H1 (cell line): ENCODE results near the gene LPAR2. TPM values are rescaled to one million over a fixed set of nuclear protein-coding genes. Genes with fewer than 3 reads are reported as not detected.

Experiments used
- CTCF ChIA-PET: fragments of 300-600 bp; sonication (Branson Sonifier 250); formaldehyde crosslinking; loops from one replicate; lab custom pipeline; 2021; ENCODE audit not compliant: partially characterized antibody; lab: Charles Lee
- POLR2A ChIA-PET: fragments of 300-600 bp; sonication (Branson Sonifier 250); formaldehyde crosslinking; loops from one replicate; lab custom pipeline; 2021; ENCODE audit warnings: inconsistent platforms; ENCODE audit not compliant: partially characterized antibody; lab: Charles Lee
- DNase-seq, 2 experiments: peaks; one replicate each; pipeline versions ENCODE4 v3.0.0 to v3.0.0-alpha.2; 2010 to 2022; ENCODE audit warnings: low spot score in 2 of 2, low read depth in 1 of 2, mixed read lengths in 1 of 2
- FAIRE-seq: peaks from 2 replicates; lab custom pipeline; 2011; peaks lifted over from hg19 to GRCh38; lab: Jason Lieb, UNC
- H2AFZ ChIP-seq: 2 replicates; pipeline ENCODE4 v1.8.1; 2012; ENCODE audit warnings: low read length, inconsistent platforms
- H2AK5ac ChIP-seq: 2 replicates; pipeline ENCODE4 v1.6.1; 2013; ENCODE audit warnings: low read depth, low read length
- H2BK120ac ChIP-seq: replicated peaks from 2 replicates; pipeline ENCODE3; 2013; ENCODE audit warnings: low read depth, low read length, inconsistent platforms
- H2BK12ac ChIP-seq: 2 replicates; pipeline ENCODE4 v1.6.1; 2013; ENCODE audit warnings: low read depth, low read length
- H2BK15ac ChIP-seq: 2 replicates; pipeline ENCODE4 v1.6.1; 2013; ENCODE audit warnings: low read length
- H2BK20ac ChIP-seq: 2 replicates; pipeline ENCODE4 v1.6.1; 2013; ENCODE audit warnings: low read length
- H2BK5ac ChIP-seq: 2 replicates; pipeline ENCODE4 v1.6.1; 2013; ENCODE audit warnings: low read depth, low read length
- H3K14ac ChIP-seq: 2 replicates; pipeline ENCODE4 v1.6.1; 2013; ENCODE audit warnings: inconsistent platforms; ENCODE audit not compliant: insufficient read length
- H3K18ac ChIP-seq: 2 replicates; pipeline ENCODE4 v1.6.1; 2013; ENCODE audit warnings: low read length; ENCODE audit errors: extremely low read depth
- H3K23ac ChIP-seq: 2 replicates; pipeline ENCODE4 v1.6.1; 2013; ENCODE audit warnings: inconsistent platforms; ENCODE audit not compliant: insufficient read length
- H3K23me2 ChIP-seq: 2 replicates; pipeline ENCODE4 v1.6.1; 2013; ENCODE audit warnings: low read depth, low read length
- H3K27ac ChIP-seq: 2 replicates; pipeline ENCODE4 v1.6.1; 2011; ENCODE audit warnings: low read depth, low read length, inconsistent platforms
- H3K27me3 ChIP-seq, 4 experiments: replicated peaks in 1 of 4; 1 replicate in 1 of 4; 2 replicates in 3 of 4; pipeline versions ENCODE4 v1.6.1 to v1.8.1; 2011 to 2013; ENCODE audit warnings: low read length in 3 of 4, mild to moderate bottlenecking in 3 of 4, inconsistent platforms in 2 of 4, mixed read lengths in 2 of 4, moderate library complexity in 1 of 4; ENCODE audit not compliant: control insufficient read depth in 3 of 4, insufficient read depth in 3 of 4; ENCODE audit errors: extremely low read depth in 1 of 4
- H3K36me3 ChIP-seq, 4 experiments: 2 replicates each; pipeline versions ENCODE4 v1.6.1 to v1.8.1; 2011 to 2013; ENCODE audit warnings: mild to moderate bottlenecking in 4 of 4, low read length in 3 of 4, moderate library complexity in 2 of 4, control low read depth in 1 of 4, inconsistent platforms in 1 of 4; ENCODE audit not compliant: insufficient read depth in 4 of 4, control insufficient read depth in 2 of 4
- H3K4ac ChIP-seq: replicated peaks from 2 replicates; pipeline ENCODE3; 2013; ENCODE audit warnings: low read length, low read depth, mixed read lengths, inconsistent platforms; ENCODE audit not compliant: insufficient read length
- H3K4me1 ChIP-seq, 4 experiments: replicated peaks in 1 of 4; 1 replicate in 1 of 4; 2 replicates in 3 of 4; pipeline versions ENCODE4 v1.6.1 to v1.8.1; 2011 to 2013; ENCODE audit warnings: low read length in 3 of 4, inconsistent platforms in 2 of 4, mixed read lengths in 1 of 4; ENCODE audit not compliant: insufficient read depth in 4 of 4, control insufficient read depth in 3 of 4
- H3K4me2 ChIP-seq, 2 experiments: 2 replicates each; pipeline versions ENCODE4 v1.6.1 to v1.8.1; 2011 to 2013; ENCODE audit warnings: low read depth in 2 of 2, low read length in 2 of 2, control low read depth in 1 of 2, inconsistent platforms in 1 of 2, mild to moderate bottlenecking in 1 of 2; ENCODE audit not compliant: insufficient read depth in 1 of 2
- H3K4me3 ChIP-seq, 4 experiments: fragments of 200-600, 300-600 bp in 1 of 4; sonication (generic), shearing (Covaris generic), sonication (Bioruptor Twin) in 1 of 4; 2 replicates each; pipeline versions ENCODE4 v1.5.1 to v1.8.1; 2011 to 2016; ENCODE audit warnings: low read length in 4 of 4, low read depth in 3 of 4, control low read depth in 2 of 4, inconsistent platforms in 2 of 4, mild to moderate bottlenecking in 2 of 4, mixed read lengths in 1 of 4, moderate library complexity in 1 of 4; ENCODE audit not compliant: insufficient read depth in 2 of 4; ENCODE audit errors: extremely low read depth in 1 of 4
- H3K56ac ChIP-seq: replicated peaks from 2 replicates; pipeline ENCODE3; 2013; ENCODE audit warnings: low read depth, mild to moderate bottlenecking, mixed read lengths, low read length, inconsistent platforms; ENCODE audit not compliant: insufficient read length
- H3K79me1 ChIP-seq: 2 replicates; pipeline ENCODE4 v1.6.1; 2013; ENCODE audit warnings: low read depth, low read length, control low read depth
- H3K79me2 ChIP-seq, 2 experiments: 2 replicates each; pipeline versions ENCODE4 v1.6.1 to v1.8.1; 2012 to 2013; ENCODE audit warnings: low read length in 2 of 2, mild to moderate bottlenecking in 2 of 2, inconsistent platforms in 1 of 2; ENCODE audit not compliant: insufficient read depth in 2 of 2, control insufficient read depth in 1 of 2
- H3K9ac ChIP-seq, 4 experiments: replicated peaks in 1 of 4; 1 replicate in 1 of 4; 2 replicates in 3 of 4; pipeline versions ENCODE4 v1.6.1 to v1.8.1; 2011 to 2013; ENCODE audit warnings: low read depth in 3 of 4, low read length in 3 of 4, control low read depth in 2 of 4, mild to moderate bottlenecking in 2 of 4, moderate library complexity in 2 of 4, inconsistent platforms in 1 of 4; ENCODE audit errors: extremely low read depth in 1 of 4
- H3K9me3 ChIP-seq, 2 experiments: 2 replicates each; pipeline versions ENCODE4 v1.6.1 to v1.8.1; 2012 to 2013; ENCODE audit warnings: mild to moderate bottlenecking in 2 of 2, moderate library complexity in 2 of 2, control low read depth in 1 of 2, inconsistent platforms in 1 of 2, low read depth in 1 of 2, low read length in 1 of 2, mixed read lengths in 1 of 2; ENCODE audit not compliant: insufficient read depth in 2 of 2
- H4K20me1 ChIP-seq, 2 experiments: replicated peaks in 1 of 2; 2 replicates each; pipeline versions ENCODE3 to v1.8.1; 2011 to 2013; ENCODE audit warnings: inconsistent platforms in 2 of 2, low read length in 2 of 2, mild to moderate bottlenecking in 1 of 2; ENCODE audit not compliant: insufficient read depth in 2 of 2, control insufficient read depth in 1 of 2
- H4K5ac ChIP-seq: 2 replicates; pipeline ENCODE4 v1.6.1; 2013; ENCODE audit warnings: low read length, low read depth, mixed read lengths, inconsistent platforms; ENCODE audit not compliant: insufficient read length
- H4K8ac ChIP-seq: 2 replicates; pipeline ENCODE4 v1.8.0; 2013; ENCODE audit warnings: mild to moderate bottlenecking, moderate library complexity, low read length, inconsistent platforms; ENCODE audit not compliant: insufficient read depth; ENCODE audit errors: extremely low read depth
- H4K91ac ChIP-seq: replicated peaks from 2 replicates; pipeline ENCODE3; 2013; ENCODE audit warnings: low read length, mixed read lengths, inconsistent platforms; ENCODE audit not compliant: insufficient read length
- ATF3 ChIP-seq: IDR thresholded peaks from 2 replicates; pipeline ENCODE4 v1.6.1; 2011; ENCODE audit warnings: low read depth, mild to moderate bottlenecking, low read length; ENCODE audit not compliant: insufficient read depth
- BRCA1 ChIP-seq: IDR thresholded peaks from 2 replicates; pipeline ENCODE4 v1.6.1; 2012; ENCODE audit warnings: low read depth, low read length, improper control_type of control experiment
- CEBPB ChIP-seq: IDR thresholded peaks from 2 replicates; pipeline ENCODE4 v1.6.1; 2012; ENCODE audit warnings: low read depth, low read length
- CTBP2 ChIP-seq: IDR thresholded peaks from 2 replicates; pipeline ENCODE4 v1.7.0; 2011; ENCODE audit warnings: borderline replicate concordance, mild to moderate bottlenecking, moderate library complexity, mixed read lengths, low read length; ENCODE audit not compliant: insufficient read depth, insufficient read length
- JUND ChIP-seq: IDR thresholded peaks from 2 replicates; pipeline ENCODE4 v1.6.1; 2011; ENCODE audit warnings: mild to moderate bottlenecking, improper control_type of control experiment, low read length
- SP1 ChIP-seq: IDR thresholded peaks from 2 replicates; pipeline ENCODE4 v1.6.1; 2011; ENCODE audit warnings: low read depth, low read length
- SUZ12 ChIP-seq: fragments of 200-600 bp; sonication (generic); IDR thresholded peaks from 2 replicates; pipeline ENCODE4 v1.6.1; 2012; ENCODE audit warnings: mild to moderate bottlenecking, inconsistent platforms, low read length, moderate library complexity, mixed read lengths
- WGBS, 2 experiments: shearing (Covaris generic) in 1 of 2; methylation state at CpG; one replicate each; pipeline versions ENCODE4 v1.1.6 to v1.1.7; 2013 to 2015; ENCODE audit warnings: low lambda C conversion rate in 2 of 2, mixed read lengths in 2 of 2, inconsistent platforms in 1 of 2, low coverage in 1 of 2, missing lambda C conversion rate in 1 of 2; ENCODE audit not compliant: insufficient replicate concordance in 2 of 2, insufficient coverage in 1 of 2, insufficient read length in 1 of 2; ENCODE audit errors: extremely low coverage in 1 of 2, missing lambda C conversion rate in 1 of 2; 5-methylcytosine and 5-hydroxymethylcytosine counted together
- polyA plus RNA-seq, 7 experiments: library from polyadenylated mRNA; depleted of rRNA in 3 of 7; stranded (reverse) in 5 of 7; unstranded in 2 of 7; fragments of >200 nt in 5 of 7; fragments of 200-250 nt in 2 of 7; gene quantifications; 1 replicate in 5 of 7; 2 replicates in 1 of 7; 4 replicates in 1 of 7; pipeline versions ENCODE4 v1.2.1 to v1.2.3, GENCODE V29; 2011 to 2013; ENCODE audit warnings: missing spikeins in 2 of 7, mixed read lengths in 2 of 7
- total RNA-seq: library from RNA; stranded (reverse); fragmentation: NEBNext Ultra II Directional; extraction: Animal tissue kit (Norgen Biotek cat#: 25700); gene quantifications from 2 replicates; pipeline ENCODE4 v1.2.1, GENCODE V29; 2021

LPAR2 gene
- total and polyA plus RNA-seq, 2 of the 8 experiments (the other 6 are each of a cell fraction or from before 2014, with no cell fraction given) = 47.6 to 70.2 TPM

GRCh38 chr19:19591133-19591825 is 36.7 kb downstream of the LPAR2 start:
- Histone ChIP-seq H4K8ac (no peak overlapping the region), H3K27ac (peak overlapping the region; percentile 12; the same call in 1 of the 2 replicates), H3K9ac (peak overlapping the region in 1 of 4 experiments; percentile 38; a peak in 2 of 7 replicates), H3K23me2 (no peaks in the 10 kb centered on the region), H3K79me2 (no peaks in the 10 kb centered on the region), H3K14ac (no peak overlapping the region), H2BK5ac (peak overlapping the region; percentile 89), H2BK15ac (peak overlapping the region; percentile 53; the same call in 1 of the 2 replicates), H2BK120ac (no peak overlapping the region), H4K5ac (no peak overlapping the region), H3K18ac (peak overlapping the region; percentile 60), H2AFZ (no peak overlapping the region), H3K4me2 (peak overlapping the region; percentile 54 to 56), H4K91ac (peak overlapping the region; percentile 20), H3K36me3 (no peaks in the 10 kb centered on the region), H2BK12ac (peak overlapping the region; percentile 92), H3K4ac (no peak overlapping the region), H3K9me3 (no peaks in the 10 kb centered on the region), H3K56ac (no peak overlapping the region), H2AK5ac (peak overlapping the region; percentile 87), H2BK20ac (no peak overlapping the region), H4K20me1 (no peaks in the 10 kb centered on the region), H3K4me3 (peak overlapping the region in 1 of 4 experiments; percentile 25; a peak in 2 of 8 replicates), H3K4me1 (peaks cover 5 to 12% (median 9%) of the 10 kb centered on the region in 4 experiments), H3K27me3 (no peaks in the 10 kb centered on the region), H3K79me1 (no peaks in the 10 kb centered on the region), H3K23ac (no peak overlapping the region)
- CTCF ChIA-PET = interaction anchor here (0.8 to 1.9 kb wide), 8 partner anchors 11 to 329 kb away, joined by 4 to 7 read pairs (median 5); no protein-coding TSS in a partner anchor
- POLR2A ChIA-PET = interaction anchor here (0.8 to 1.5 kb wide), 4 partner anchors 11 to 59 kb away, joined by 3 to 4 read pairs (median 3); partner anchors contain the start of gene LPAR2
- FAIRE-seq (no peak), DNase-seq (peak in 1 of 2 experiments; percentile 39)
- WGBS, 2 experiments = 67% methylated on average over 13 of the region's 13 CpGs; no CpG with 5 or more reads in 1 of the 2 experiments
- TF ChIP-seq SP1 = peak; percentile 41; the same call in 1 of the 2 replicates
- TF ChIP-seq BRCA1 = no peak
- peak; percentile 22; the same call in 1 of the 2 replicates for TF ChIP-seq CEBPB
- peak; percentile 83 for TF ChIP-seq JUND
- no peak for TF ChIP-seq CTBP2
- TF ChIP-seq ATF3 = no peak
- TF ChIP-seq SUZ12 = no peak
